ENCODE measurements around the gene RASA3. TPM values are rescaled to one million over a fixed set of nuclear protein-coding genes. Genes with fewer than 3 reads are reported as not detected.
A peak's percentile ranks its signal among the peaks of the same experiment; 100 is the strongest.

The RASA3 gene
- total RNA-seq, 1 donor from 2014 or later: 41.1 TPM

GRCh38 chr13:114061047-114061446, 71.4 kb downstream of the RASA3 start:
- no peaks in the 10 kb centered on the region for H3K27me3 ChIP-seq (ENCODE audit: insufficient read depth, low read length)
- no peaks in the 10 kb centered on the region for H3K9me3 Mint-ChIP-seq (ENCODE audit: unreplicated experiment)
- no peaks in the 10 kb centered on the region for H3K9me3 ChIP-seq (ENCODE audit: insufficient read depth, low read depth, low read length)
- no peak overlapping the region for H3K27ac Mint-ChIP-seq (ENCODE audit: unreplicated experiment)
- no peak overlapping the region for H3K4me3 Mint-ChIP-seq (ENCODE audit: unreplicated experiment)
- peaks cover 45% of the 10 kb centered on the region for H3K4me1 ChIP-seq (ENCODE audit: insufficient read depth, low read length)
- H2AFZ ChIP-seq (ENCODE audit: low read depth, low read length): no peak overlapping the region
- FAIRE-seq: no peak
- H3K9ac ChIP-seq (ENCODE audit: low read length): no peak overlapping the region
- TF ChIP-seq EZH2 (IDR thresholded peaks at IDR 0.05; ENCODE audit: insufficient read depth, low read length) (no peak), CTCF (IDR thresholded peaks at IDR 0.05; ENCODE audit: insufficient read depth, low read depth, low read length) (no peak)
- H3K79me2 ChIP-seq (ENCODE audit: insufficient read depth, low read length): peaks cover 85% of the 10 kb centered on the region
- no peak overlapping the region for H3K27ac ChIP-seq (ENCODE audit: low read depth, low read length)
- no peaks in the 10 kb centered on the region for H3K27me3 Mint-ChIP-seq (ENCODE audit: low read depth, unreplicated experiment)
- peaks cover 7% of the 10 kb centered on the region for H3K36me3 Mint-ChIP-seq (ENCODE audit: low read depth, unreplicated experiment)
- H4K20me1 ChIP-seq (ENCODE audit: insufficient read depth, low read length): peaks cover 53% of the 10 kb centered on the region
- no peak overlapping the region for H3K4me3 ChIP-seq (ENCODE audit: insufficient read depth, low read depth, low read length)
- DNase-seq (ENCODE audit: low read depth): no peak
- peaks cover 42% of the 10 kb centered on the region for H3K4me1 Mint-ChIP-seq (ENCODE audit: low read depth, unreplicated experiment)
- no peak overlapping the region for H3K4me2 ChIP-seq (ENCODE audit: low read length)
- no peaks in the 10 kb centered on the region for H3K36me3 ChIP-seq (ENCODE audit: insufficient read depth, low read length)

- H3K9ac ChIP-seq (ENCODE audit: low read length): no peak overlapping the region
- H3K36me3 Mint-ChIP-seq (ENCODE audit: low read depth, unreplicated experiment): peaks cover 10% of the 10 kb centered on the region
- no peak for TF ChIP-seq CTCF (IDR thresholded peaks at IDR 0.05; ENCODE audit: insufficient read depth, low read depth, low read length)
- TF ChIP-seq EZH2 (IDR thresholded peaks at IDR 0.05; ENCODE audit: insufficient read depth, low read length): no peak
- FAIRE-seq: no peak
- H2AFZ ChIP-seq (ENCODE audit: low read depth, low read length): no peak overlapping the region
- H3K36me3 ChIP-seq (ENCODE audit: insufficient read depth, low read length): peaks cover 6% of the 10 kb centered on the region
- H4K20me1 ChIP-seq (ENCODE audit: insufficient read depth, low read length): peaks cover 59% of the 10 kb centered on the region
- H3K9me3 ChIP-seq (ENCODE audit: insufficient read depth, low read depth, low read length): no peaks in the 10 kb centered on the region
- H3K4me3 Mint-ChIP-seq (ENCODE audit: unreplicated experiment): peak overlapping the region; percentile 54
- no peaks in the 10 kb centered on the region for H3K27me3 ChIP-seq (ENCODE audit: insufficient read depth, low read length)
- peaks cover 34% of the 10 kb centered on the region for H3K4me1 Mint-ChIP-seq (ENCODE audit: low read depth, unreplicated experiment)
- H3K27ac Mint-ChIP-seq (ENCODE audit: unreplicated experiment): peak overlapping the region; percentile 72
- H3K4me3 ChIP-seq (ENCODE audit: insufficient read depth, low read depth, low read length): no peak overlapping the region
- DNase-seq (ENCODE audit: low read depth): no peak
- H3K79me2 ChIP-seq (ENCODE audit: insufficient read depth, low read length): peaks cover 90% of the 10 kb centered on the region
- no peak overlapping the region for H3K27ac ChIP-seq (ENCODE audit: low read depth, low read length)
- H3K4me2 ChIP-seq (ENCODE audit: low read length): no peak overlapping the region
- no peaks in the 10 kb centered on the region for H3K27me3 Mint-ChIP-seq (ENCODE audit: low read depth, unreplicated experiment)
- peaks cover 36% of the 10 kb centered on the region for H3K4me1 ChIP-seq (ENCODE audit: insufficient read depth, low read length)
- no peaks in the 10 kb centered on the region for H3K9me3 Mint-ChIP-seq (ENCODE audit: unreplicated experiment)
These were observed 72.2 kb downstream of the RASA3 start for GRCh38 chr13:114059946-114060860.

- Histone ChIP-seq H3K4me1 (ENCODE audit: insufficient read depth, low read length) (peaks cover 33% of the 10 kb centered on the region), H3K79me2 (ENCODE audit: insufficient read depth, low read length) (peaks cover 97% of the 10 kb centered on the region), H3K9me3 (ENCODE audit: insufficient read depth, low read depth, low read length) (no peaks in the 10 kb centered on the region), H3K36me3 (ENCODE audit: insufficient read depth, low read length) (peaks cover 13% of the 10 kb centered on the region), H2AFZ (ENCODE audit: low read depth, low read length) (no peak overlapping the region), H3K4me3 (ENCODE audit: insufficient read depth, low read depth, low read length) (no peak overlapping the region), H3K27me3 (ENCODE audit: insufficient read depth, low read length) (no peaks in the 10 kb centered on the region), H3K4me2 (ENCODE audit: low read length) (no peak overlapping the region), H3K27ac (ENCODE audit: low read depth, low read length) (no peak overlapping the region), H3K9ac (ENCODE audit: low read length) (no peak overlapping the region), H4K20me1 (ENCODE audit: insufficient read depth, low read length) (peaks cover 67% of the 10 kb centered on the region)
- FAIRE-seq (no peak), DNase-seq (ENCODE audit: low read depth) (no peak)
- Mint-ChIP-seq H3K4me1 (ENCODE audit: low read depth, unreplicated experiment) (peaks cover 26% of the 10 kb centered on the region), H3K27me3 (ENCODE audit: low read depth, unreplicated experiment) (no peaks in the 10 kb centered on the region), H3K4me3 (ENCODE audit: unreplicated experiment) (no peak overlapping the region), H3K27ac (ENCODE audit: unreplicated experiment) (no peak overlapping the region), H3K9me3 (ENCODE audit: unreplicated experiment) (no peaks in the 10 kb centered on the region), H3K36me3 (ENCODE audit: low read depth, unreplicated experiment) (peaks cover 13% of the 10 kb centered on the region)
- TF ChIP-seq CTCF (IDR thresholded peaks at IDR 0.05; ENCODE audit: insufficient read depth, low read depth, low read length) (no peak), EZH2 (IDR thresholded peaks at IDR 0.05; ENCODE audit: insufficient read depth, low read length) (no peak)
These were observed 73.0 kb downstream of the RASA3 start for GRCh38 chr13:114059428-114059827.

Data from astrocyte (in vitro differentiated cells and primary cell).